ENCODE results near the gene CORO2A.

GRCh38 chr9:98101868-98102273 is 90.6 kb downstream of the CORO2A start:
- TF ChIP-seq POLR2A (IDR thresholded peaks at IDR 0.05): no peak
- TF ChIP-seq, protein P1, sequence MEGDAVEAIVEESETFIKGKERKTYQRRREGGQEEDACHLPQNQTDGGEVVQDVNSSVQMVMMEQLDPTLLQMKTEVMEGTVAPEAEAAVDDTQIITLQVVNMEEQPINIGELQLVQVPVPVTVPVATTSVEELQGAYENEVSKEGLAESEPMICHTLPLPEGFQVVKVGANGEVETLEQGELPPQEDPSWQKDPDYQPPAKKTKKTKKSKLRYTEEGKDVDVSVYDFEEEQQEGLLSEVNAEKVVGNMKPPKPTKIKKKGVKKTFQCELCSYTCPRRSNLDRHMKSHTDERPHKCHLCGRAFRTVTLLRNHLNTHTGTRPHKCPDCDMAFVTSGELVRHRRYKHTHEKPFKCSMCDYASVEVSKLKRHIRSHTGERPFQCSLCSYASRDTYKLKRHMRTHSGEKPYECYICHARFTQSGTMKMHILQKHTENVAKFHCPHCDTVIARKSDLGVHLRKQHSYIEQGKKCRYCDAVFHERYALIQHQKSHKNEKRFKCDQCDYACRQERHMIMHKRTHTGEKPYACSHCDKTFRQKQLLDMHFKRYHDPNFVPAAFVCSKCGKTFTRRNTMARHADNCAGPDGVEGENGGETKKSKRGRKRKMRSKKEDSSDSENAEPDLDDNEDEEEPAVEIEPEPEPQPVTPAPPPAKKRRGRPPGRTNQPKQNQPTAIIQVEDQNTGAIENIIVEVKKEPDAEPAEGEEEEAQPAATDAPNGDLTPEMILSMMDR (IDR thresholded peaks at IDR 0.05): no peak
